Right atrium auricular region (tissue), 2 donors: ENCODE data around the gene ZNF488. TPM values are rescaled to one million over a fixed set of nuclear protein-coding genes. Genes with fewer than 3 reads are reported as not detected.

Experiments
- DNase-seq: peaks from one replicate; pipeline ENCODE4 v3.0.0-alpha.2; 2019; ENCODE audit warnings: low spot score
- H3K27ac ChIP-seq, 2 donors: fragments of 200-600 bp; sonication (generic); 1 replicate in 1 of 2; 2 replicates in 1 of 2; pipeline ENCODE4 v1.5.1; 2016 to 2019
- H3K27me3 ChIP-seq, 2 donors: fragments of 200-600 bp; sonication (generic); one replicate each; pipeline versions ENCODE4 v1.5.1 to v1.6.0; 2017 to 2019
- H3K36me3 ChIP-seq: fragments of 200-600 bp; sonication (generic); one replicate; pipeline ENCODE4 v1.5.1; 2016
- H3K4me1 ChIP-seq, 2 donors: fragments of 200-600 bp; sonication (generic); one replicate each; pipeline versions ENCODE4 v1.5.1 to v1.6.0; 2017 to 2019
- H3K4me3 ChIP-seq, 2 donors: fragments of 200-600 bp; sonication (generic); 1 replicate in 1 of 2; 2 replicates in 1 of 2; pipeline ENCODE4 v1.5.1; 2017 to 2019; ENCODE audit warnings: mild to moderate bottlenecking in 1 of 2, moderate library complexity in 1 of 2
- H3K9me3 ChIP-seq, 2 donors: fragments of 200-600 bp; sonication (generic); one replicate each; pipeline ENCODE4 v1.5.1; 2019
- total RNA-seq, 2 donors: library from RNA; depleted of rRNA; stranded (reverse); fragments of >200 nt; gene quantifications; one replicate each; pipeline ENCODE4 v1.1.0, GENCODE V29; 2016
- TF ChIP-seq, protein P1 (sequence below), 2 donors: fragments of 200-600 bp; sonication (generic); IDR thresholded peaks; one replicate each; pipeline ENCODE4 v1.5.1; 2019; ENCODE audit warnings: antibody characterized with exemption in 2 of 2

ZNF488 gene
- total RNA-seq, 2 donors from 2014 or later: not detected

DNA sequence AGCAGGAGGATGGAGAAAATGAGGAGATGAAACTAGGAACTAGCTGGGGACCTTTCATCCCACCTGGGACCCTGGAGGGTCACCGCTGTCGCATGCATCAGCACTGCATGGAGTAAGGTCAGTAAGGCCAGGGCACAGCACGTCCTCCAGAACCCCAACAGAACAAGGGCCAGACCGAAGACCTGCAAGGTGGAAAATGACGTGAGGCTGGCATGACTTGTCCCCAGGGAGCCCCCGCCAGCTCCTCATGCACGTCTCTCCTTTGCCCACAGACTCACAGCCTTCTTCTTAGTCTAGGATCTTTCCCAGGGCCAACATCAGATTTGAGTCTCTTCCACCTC is 4.7 kb downstream of the ZNF488 start:
- H3K4me1 ChIP-seq: peaks cover 0 to 10% of the 10 kb centered on the region in 2 donors
- no peaks in the 10 kb centered on the region for H3K9me3 ChIP-seq
- DNase-seq: peak; percentile 26
- no peak overlapping the region for H3K4me3 ChIP-seq
- TF ChIP-seq, protein P1, sequence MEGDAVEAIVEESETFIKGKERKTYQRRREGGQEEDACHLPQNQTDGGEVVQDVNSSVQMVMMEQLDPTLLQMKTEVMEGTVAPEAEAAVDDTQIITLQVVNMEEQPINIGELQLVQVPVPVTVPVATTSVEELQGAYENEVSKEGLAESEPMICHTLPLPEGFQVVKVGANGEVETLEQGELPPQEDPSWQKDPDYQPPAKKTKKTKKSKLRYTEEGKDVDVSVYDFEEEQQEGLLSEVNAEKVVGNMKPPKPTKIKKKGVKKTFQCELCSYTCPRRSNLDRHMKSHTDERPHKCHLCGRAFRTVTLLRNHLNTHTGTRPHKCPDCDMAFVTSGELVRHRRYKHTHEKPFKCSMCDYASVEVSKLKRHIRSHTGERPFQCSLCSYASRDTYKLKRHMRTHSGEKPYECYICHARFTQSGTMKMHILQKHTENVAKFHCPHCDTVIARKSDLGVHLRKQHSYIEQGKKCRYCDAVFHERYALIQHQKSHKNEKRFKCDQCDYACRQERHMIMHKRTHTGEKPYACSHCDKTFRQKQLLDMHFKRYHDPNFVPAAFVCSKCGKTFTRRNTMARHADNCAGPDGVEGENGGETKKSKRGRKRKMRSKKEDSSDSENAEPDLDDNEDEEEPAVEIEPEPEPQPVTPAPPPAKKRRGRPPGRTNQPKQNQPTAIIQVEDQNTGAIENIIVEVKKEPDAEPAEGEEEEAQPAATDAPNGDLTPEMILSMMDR (IDR thresholded peaks at IDR 0.05): no peak
- no peaks in the 10 kb centered on the region for H3K36me3 ChIP-seq
- H3K27me3 ChIP-seq: no peaks in the 10 kb centered on the region
- no peak overlapping the region for H3K27ac ChIP-seq

DNA sequence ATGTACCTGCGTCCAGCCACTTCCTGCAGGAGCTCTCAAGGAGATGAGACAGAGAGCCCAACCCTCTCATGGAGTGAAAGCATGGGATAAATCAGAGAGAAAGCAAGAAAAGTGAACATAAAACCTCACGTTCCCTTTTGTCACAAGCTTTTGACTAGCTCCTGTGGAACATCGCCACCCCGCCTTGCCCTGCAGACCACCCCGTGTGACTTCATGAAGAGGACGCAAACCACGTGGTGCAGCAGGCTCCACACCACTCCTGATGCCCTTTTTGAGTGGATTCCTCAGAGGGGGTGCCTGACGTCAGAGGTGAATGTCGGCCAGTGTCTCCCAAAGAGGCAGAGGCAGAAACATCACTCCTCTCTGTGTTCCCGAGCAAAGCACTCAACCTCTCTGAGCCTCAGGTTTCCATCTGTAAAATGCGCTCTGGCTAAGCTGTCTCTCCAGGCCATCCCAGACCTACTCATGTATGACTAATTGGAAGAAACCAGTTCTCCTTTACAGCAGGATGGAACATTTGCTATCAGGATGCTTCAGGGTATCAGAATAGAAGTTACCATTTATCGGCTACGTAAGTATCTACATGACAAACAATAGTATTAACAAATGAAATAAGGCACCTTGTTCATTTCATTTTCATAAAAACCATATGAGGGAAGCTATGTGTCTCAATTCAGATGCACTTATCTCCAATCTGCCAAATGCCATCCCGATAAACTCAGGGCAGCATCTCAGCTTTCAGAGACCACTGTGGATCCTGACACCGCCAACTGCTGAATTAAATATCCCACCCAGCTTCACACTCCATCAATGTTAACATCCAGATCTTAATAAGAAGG is 5.3 kb downstream of the ZNF488 start:
- no peaks in the 10 kb centered on the region for H3K9me3 ChIP-seq

DNA sequence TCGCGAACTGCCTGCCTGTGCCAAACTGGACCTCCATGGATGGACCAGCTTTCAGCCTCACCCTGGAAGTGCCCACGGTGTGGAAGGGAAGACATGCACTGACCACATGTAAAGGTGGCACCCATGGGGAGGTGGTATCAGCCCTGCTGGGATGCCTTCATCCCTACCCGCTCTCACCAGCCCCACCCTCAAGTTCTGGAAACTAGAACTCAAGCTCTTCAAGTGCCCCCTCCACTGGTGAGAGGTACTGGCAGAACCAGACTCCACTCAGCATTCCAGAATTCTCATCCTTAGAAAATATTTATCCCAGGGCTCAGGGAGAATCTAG is 5.9 kb downstream of the ZNF488 start:
- H3K4me3 ChIP-seq: no peak overlapping the region
- H3K27me3 ChIP-seq: no peaks in the 10 kb centered on the region
- no peaks in the 10 kb centered on the region for H3K36me3 ChIP-seq
- H3K4me1 ChIP-seq: peaks cover 0 to 6% of the 10 kb centered on the region in 2 donors
- H3K9me3 ChIP-seq: no peaks in the 10 kb centered on the region
- TF ChIP-seq, protein P1 (IDR thresholded peaks at IDR 0.05): no peak
- no peak overlapping the region for H3K27ac ChIP-seq
- DNase-seq: no peak

More for the DNA sequence above, 5.3 kb downstream of the ZNF488 start:
- Histone ChIP-seq H3K27me3 (no peaks in the 10 kb centered on the region), H3K36me3 (no peaks in the 10 kb centered on the region), H3K4me3 (no peak overlapping the region), H3K27ac (no peak overlapping the region), H3K4me1 (peaks cover 0 to 8% of the 10 kb centered on the region in 2 donors)
- TF ChIP-seq, protein P1 (IDR thresholded peaks at IDR 0.05): no peak
- DNase-seq: peak; percentile 46

DNA sequence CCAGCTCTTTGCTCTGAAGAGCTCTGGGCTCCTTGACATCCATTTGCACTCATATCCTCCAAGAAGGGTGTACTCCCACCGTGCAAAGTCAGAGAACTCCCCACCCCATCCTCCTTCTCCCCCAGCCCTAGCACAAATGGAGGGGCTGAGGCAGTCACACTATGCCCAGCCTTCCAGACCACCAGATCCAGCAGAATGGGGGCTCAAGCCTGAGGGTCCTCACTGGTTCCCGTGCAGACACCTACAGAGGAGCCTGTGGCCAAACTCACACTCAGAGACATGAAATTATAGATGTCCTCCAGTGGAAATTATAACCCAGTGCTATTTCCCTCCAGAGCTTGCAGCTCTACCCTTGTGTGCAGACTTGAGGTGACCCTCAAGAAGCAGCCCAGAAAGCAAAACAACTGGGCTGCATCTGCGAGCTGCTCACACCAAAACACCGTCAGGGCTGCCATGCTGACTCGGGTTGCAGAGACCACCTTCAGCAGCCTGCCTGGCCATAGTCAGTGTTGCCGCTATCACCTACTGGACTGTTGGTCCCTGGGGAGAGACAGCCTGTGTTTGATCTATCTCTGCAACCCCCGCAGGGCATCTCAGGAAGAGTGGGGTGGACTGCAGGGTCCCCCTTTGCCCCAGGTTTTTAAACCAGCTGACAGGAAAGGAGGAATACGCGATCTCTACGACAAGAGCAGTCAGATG is 7.4 kb downstream of the ZNF488 start:
- H3K27ac ChIP-seq: no peak overlapping the region
- peaks cover 0 to 6% of the 10 kb centered on the region in 2 donors for H3K4me1 ChIP-seq
- no peaks in the 10 kb centered on the region for H3K9me3 ChIP-seq
- DNase-seq: peak; percentile 11
- no peak overlapping the region for H3K4me3 ChIP-seq
- no peaks in the 10 kb centered on the region for H3K36me3 ChIP-seq
- TF ChIP-seq, protein P1 (IDR thresholded peaks at IDR 0.05): no peak
- H3K27me3 ChIP-seq: no peaks in the 10 kb centered on the region

DNA sequence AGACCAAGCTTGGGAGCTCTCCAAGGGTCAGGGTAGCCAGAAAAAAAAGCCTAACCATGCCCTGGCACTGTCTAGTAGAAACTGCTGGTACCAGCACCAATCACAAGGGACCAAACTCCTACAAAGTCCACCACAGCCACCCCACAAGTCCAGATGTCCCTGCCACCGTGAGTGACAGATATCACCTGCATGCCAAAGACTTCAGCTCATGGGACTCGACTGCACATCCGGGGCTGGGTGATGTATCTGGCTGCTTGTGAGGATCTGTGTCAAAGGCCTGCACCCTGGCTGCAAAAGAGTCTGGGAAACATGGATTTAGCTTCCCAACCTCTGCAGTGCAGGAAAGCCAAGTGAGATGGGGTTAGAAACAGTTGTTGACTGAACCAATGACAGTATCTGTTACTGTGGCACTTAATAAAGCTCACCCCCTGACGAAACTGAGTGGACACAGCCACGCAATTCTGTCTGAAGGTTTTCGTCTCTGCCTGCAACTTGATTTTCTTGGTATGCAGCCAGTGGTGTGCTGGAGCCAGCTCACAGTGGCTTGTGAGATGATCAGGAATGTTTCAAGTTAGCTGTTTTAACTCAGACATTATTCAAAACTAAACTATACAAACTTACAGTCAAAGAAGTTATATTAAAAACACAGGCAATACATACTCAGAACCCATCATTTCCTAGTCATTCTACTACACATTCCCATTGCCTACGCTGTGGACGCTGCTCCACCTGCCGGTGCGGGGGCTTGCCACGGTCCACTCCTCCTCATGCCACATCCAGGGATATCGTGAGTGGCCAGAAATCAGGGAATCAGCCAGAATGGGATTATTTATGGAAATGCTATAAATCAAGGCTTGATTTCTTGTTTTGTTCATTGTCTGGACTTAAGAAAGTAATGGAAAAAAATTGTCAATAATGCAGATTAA is 9.2 kb downstream of the ZNF488 start:
- Histone ChIP-seq H3K27ac (no peak overlapping the region), H3K9me3 (no peaks in the 10 kb centered on the region), H3K36me3 (no peaks in the 10 kb centered on the region), H3K4me3 (no peak overlapping the region), H3K27me3 (no peaks in the 10 kb centered on the region), H3K4me1 (peaks cover 0 to 6% of the 10 kb centered on the region in 2 donors)
- TF ChIP-seq, protein P1 (IDR thresholded peaks at IDR 0.05): no peak
- DNase-seq: peak; percentile 52
